ENCODE data around the gene LATS2. TPM values are rescaled to one million over a fixed set of nuclear protein-coding genes. Genes with fewer than 3 reads are reported as not detected.

The LATS2 gene
- total and polyA plus RNA-seq, 3 donors from 2014 or later, result 35.6 to 40.2 (median 36.5) TPM

DNA sequence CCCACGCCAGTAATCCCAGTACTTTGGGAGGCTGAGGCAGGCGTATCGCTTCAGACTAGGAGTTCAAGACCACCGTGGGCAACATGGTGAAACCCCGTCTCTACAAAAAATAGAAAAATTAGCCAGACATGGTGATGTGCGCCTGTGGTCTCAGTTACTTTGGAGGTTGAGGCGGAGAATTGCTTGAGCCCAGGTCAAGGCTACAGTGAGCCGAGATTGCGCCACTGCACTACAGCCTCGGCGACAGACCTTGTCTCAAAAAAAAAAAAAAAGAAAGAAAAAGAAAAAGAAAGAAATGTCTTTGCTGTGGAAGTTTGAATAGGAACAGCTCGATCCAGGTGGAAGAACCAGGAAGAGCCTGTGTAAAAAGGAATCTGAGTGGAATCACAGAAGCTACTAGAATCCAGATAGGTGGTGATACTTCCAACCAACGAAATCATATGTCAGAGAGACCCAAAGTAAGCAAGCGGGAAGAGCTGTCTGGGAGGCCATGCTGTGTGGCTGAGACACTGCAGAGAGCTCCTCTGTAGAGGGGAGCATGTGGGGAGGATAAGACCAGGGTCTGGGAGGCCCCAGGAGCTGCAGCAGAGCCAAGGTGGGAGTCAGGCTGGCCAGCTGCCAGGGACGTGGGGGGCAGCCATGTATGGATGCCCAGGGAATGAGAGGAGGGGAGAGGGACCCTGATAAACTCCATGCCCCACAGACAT lies 21.1 kb downstream of the LATS2 start:
- WGBS, 2 donors, result 79% methylated on average over 15 of the region's 15 CpGs
- intact Hi-C loops (cut with DNase I; ENCODE audit: low total_unique reads), result no loop called here
- TF ChIP-seq, protein P1, sequence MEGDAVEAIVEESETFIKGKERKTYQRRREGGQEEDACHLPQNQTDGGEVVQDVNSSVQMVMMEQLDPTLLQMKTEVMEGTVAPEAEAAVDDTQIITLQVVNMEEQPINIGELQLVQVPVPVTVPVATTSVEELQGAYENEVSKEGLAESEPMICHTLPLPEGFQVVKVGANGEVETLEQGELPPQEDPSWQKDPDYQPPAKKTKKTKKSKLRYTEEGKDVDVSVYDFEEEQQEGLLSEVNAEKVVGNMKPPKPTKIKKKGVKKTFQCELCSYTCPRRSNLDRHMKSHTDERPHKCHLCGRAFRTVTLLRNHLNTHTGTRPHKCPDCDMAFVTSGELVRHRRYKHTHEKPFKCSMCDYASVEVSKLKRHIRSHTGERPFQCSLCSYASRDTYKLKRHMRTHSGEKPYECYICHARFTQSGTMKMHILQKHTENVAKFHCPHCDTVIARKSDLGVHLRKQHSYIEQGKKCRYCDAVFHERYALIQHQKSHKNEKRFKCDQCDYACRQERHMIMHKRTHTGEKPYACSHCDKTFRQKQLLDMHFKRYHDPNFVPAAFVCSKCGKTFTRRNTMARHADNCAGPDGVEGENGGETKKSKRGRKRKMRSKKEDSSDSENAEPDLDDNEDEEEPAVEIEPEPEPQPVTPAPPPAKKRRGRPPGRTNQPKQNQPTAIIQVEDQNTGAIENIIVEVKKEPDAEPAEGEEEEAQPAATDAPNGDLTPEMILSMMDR (IDR thresholded peaks at IDR 0.05), result no peak
- TF ChIP-seq POLR2A (IDR thresholded peaks at IDR 0.05), result no peak
- Histone ChIP-seq H3K9me3 (no peaks in the 10 kb centered on the region), H3K4me3 (no peak overlapping the region), H3K4me1 (peaks cover 11% of the 10 kb centered on the region), H3K36me3 (ENCODE audit: low read depth, missing control alignments) (no peaks in the 10 kb centered on the region), H3K27ac (no peak overlapping the region), H3K27me3 (no peaks in the 10 kb centered on the region)
- DNase-seq, result no peak

DNA sequence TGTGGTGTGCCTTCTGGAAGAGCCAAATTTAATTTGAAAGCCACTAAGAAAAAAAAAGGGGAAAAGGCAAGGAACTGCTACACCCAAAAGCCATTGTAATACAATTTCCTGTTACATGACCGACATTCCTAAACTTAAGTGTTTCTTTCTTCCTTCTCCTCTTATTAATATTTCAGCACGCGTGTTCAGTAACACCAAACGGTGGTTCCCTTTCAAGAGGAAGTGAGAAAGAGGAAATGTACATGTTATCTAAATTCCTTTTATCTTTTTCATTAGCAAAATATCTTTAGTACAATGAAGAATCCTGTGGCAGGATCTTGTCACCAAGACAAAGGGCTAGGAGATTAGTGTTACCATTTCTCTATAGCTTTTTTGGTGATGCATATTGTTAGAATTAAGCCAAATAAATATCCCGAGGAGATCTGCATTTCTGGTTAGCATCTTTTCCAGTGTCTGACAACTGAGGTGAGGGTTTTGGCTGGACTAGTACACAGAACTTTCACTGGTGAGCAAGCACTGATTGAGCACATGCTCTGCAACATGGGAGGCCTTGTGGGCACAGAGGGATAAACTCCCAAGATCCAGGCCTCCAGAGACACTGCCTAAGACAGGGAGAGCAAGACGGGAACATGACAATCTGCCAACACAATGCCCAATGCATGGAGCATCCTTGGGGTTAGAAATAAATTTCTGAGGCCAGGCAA lies 22.1 kb downstream of the LATS2 start:
- Histone ChIP-seq H3K27me3 (no peaks in the 10 kb centered on the region), H3K9me3 (no peaks in the 10 kb centered on the region), H3K4me1 (peaks cover 13% of the 10 kb centered on the region), H3K36me3 (ENCODE audit: low read depth, missing control alignments) (no peaks in the 10 kb centered on the region), H3K4me3 (no peak overlapping the region), H3K27ac (no peak overlapping the region)
- intact Hi-C loops (cut with DNase I; ENCODE audit: low total_unique reads), result no loop called here
- no peak for TF ChIP-seq POLR2A (IDR thresholded peaks at IDR 0.05)
- TF ChIP-seq, protein P1 (IDR thresholded peaks at IDR 0.05), result no peak
- no peak for DNase-seq
- 62 to 68% methylated on average over 5 to 6 of the region's 6 CpGs for WGBS, 2 donors

DNA sequence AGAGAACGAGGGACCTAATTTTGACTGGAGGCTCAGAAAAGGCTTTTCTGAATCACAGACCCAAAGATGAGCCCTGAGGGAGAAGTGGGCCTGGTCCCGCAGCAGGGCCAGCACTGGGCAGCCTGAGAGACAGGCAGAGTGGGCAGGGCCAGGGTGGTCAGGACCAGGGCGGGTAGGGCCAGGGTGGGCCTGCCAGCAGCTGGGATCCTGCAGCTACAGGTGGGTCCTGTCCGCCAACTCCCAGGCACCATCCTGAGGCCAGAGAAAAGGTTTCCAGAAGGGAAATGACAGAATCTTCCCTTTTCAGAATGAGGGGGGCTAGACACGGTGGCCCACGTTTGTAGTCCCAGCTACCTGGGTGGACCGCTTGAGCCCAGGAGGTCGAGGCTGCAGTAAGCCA lies 23.7 kb downstream of the LATS2 start:
- DNase-seq, result no peak
- 77 to 94% methylated on average over 6 to 8 of the region's 8 CpGs for WGBS, 2 donors
- Histone ChIP-seq H3K4me3 (no peak overlapping the region), H3K27me3 (no peaks in the 10 kb centered on the region), H3K4me1 (peaks cover 28% of the 10 kb centered on the region), H3K9me3 (no peaks in the 10 kb centered on the region), H3K27ac (no peak overlapping the region), H3K36me3 (ENCODE audit: low read depth, missing control alignments) (no peaks in the 10 kb centered on the region)
- intact Hi-C loops (cut with DNase I; ENCODE audit: low total_unique reads), result no loop called here
- TF ChIP-seq, protein P1 (IDR thresholded peaks at IDR 0.05), result no peak

DNA sequence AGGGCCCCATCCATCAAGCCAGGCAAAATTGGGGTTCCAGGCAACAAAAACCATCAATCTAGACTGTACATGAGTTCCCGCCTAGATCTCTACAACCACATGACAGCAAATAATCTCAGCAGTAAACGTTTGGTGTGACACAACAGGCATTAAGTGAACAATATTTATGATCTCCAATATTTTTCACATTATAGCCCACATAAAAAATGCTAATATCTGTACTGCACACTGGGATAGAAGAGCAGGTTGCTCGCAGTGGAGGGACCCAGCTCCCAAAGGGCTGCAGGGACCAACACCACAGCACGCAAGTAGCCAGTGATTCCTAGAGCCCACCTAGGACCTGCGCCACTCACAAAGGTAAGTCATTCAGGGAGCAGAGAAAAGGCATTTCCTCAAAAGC lies 25.9 kb downstream of the LATS2 start:
- H3K4me3 ChIP-seq, result no peak overlapping the region
- no peaks in the 10 kb centered on the region for H3K9me3 ChIP-seq
- intact Hi-C loops (cut with DNase I; ENCODE audit: low total_unique reads), result no loop called here
- no peak overlapping the region for H3K27ac ChIP-seq
- 60 to 83% methylated on average over 5 of the region's 5 CpGs for WGBS, 2 donors
- DNase-seq, result no peak
- no peaks in the 10 kb centered on the region for H3K36me3 ChIP-seq (ENCODE audit: low read depth, missing control alignments)
- no peaks in the 10 kb centered on the region for H3K27me3 ChIP-seq
- no peak for TF ChIP-seq POLR2A (IDR thresholded peaks at IDR 0.05)
- TF ChIP-seq, protein P1 (IDR thresholded peaks at IDR 0.05), result no peak
- peaks cover 25% of the 10 kb centered on the region for H3K4me1 ChIP-seq

Data from testis (tissue), 3 donors.